Thyroid gland (tissue), 4 donors: Measurements from ENCODE around the gene INPP5A. TPM values are rescaled to one million over a fixed set of nuclear protein-coding genes. Genes with fewer than 3 reads are reported as not detected.

Experiments used
- DNase-seq, 2 donors: peaks; one replicate each; pipeline ENCODE4 v3.0.0-alpha.2; 2019
- H3K27ac ChIP-seq, 3 donors: fragments of 200-600 bp; sonication (generic); 1 replicate in 2 of 3; 2 replicates in 1 of 3; pipeline ENCODE4 v1.5.1; 2016 to 2019; ENCODE audit warnings: mild to moderate bottlenecking in 1 of 3, moderate library complexity in 1 of 3
- H3K27me3 ChIP-seq: fragments of 200-600 bp; sonication (generic); one replicate; pipeline ENCODE4 v1.5.1; 2019
- H3K36me3 ChIP-seq, 2 donors: fragments of 200-600 bp; sonication (generic); one replicate each; pipeline ENCODE4 v1.5.1; 2016 to 2019
- H3K4me1 ChIP-seq, 2 donors: fragments of 200-600 bp; sonication (generic); one replicate each; pipeline ENCODE4 v1.5.1; 2017 to 2019
- H3K4me3 ChIP-seq, 3 donors: fragments of 200-600 bp; sonication (generic); replicated peaks in 1 of 3; 1 replicate in 2 of 3; 2 replicates in 1 of 3; pipeline ENCODE4 v1.5.1; 2016; ENCODE audit warnings: mild to moderate bottlenecking in 1 of 3
- H3K9me3 ChIP-seq: fragments of 200-600 bp; sonication (generic); one replicate; pipeline ENCODE4 v1.5.1; 2017
- POLR2A ChIP-seq, 2 donors: fragments of 450-650 bp; IDR thresholded peaks; one replicate each; pipeline ENCODE4 v1.6.1; 2017; ENCODE audit warnings: antibody characterized with exemption in 2 of 2, mild to moderate bottlenecking in 2 of 2, moderate library complexity in 1 of 2
- WGBS, 2 donors: methylation state at CpG; one replicate each; pipeline ENCODE4 v1.1.5; 2017; 5-methylcytosine and 5-hydroxymethylcytosine counted together
- intact Hi-C: fragments of 100-400 bp; cut with DNase I; formaldehyde crosslinking; loops from one replicate; pipeline ENCODE4 v1.15.1; 2023
- total RNA-seq, 4 donors: library from RNA; depleted of rRNA; stranded (reverse); fragments of >200 nt; gene quantifications; one replicate each; pipeline ENCODE4 v1.2.3, GENCODE V29; 2016
- TF ChIP-seq, protein P1 (sequence below), 6 experiments: fragments of 200-600 bp in 3 of 6; fragments of 450-650 bp in 3 of 6; sonication (generic) in 3 of 6; IDR thresholded peaks; one replicate each; pipeline ENCODE4 v1.5.1; 2016 to 2019; ENCODE audit warnings: antibody characterized with exemption in 6 of 6, mild to moderate bottlenecking in 2 of 6, inconsistent platforms in 1 of 6, moderate library complexity in 1 of 6

The INPP5A gene
- total RNA-seq, 4 donors from 2014 or later, result 30.4 to 75.8 (median 41.1) TPM

DNA sequence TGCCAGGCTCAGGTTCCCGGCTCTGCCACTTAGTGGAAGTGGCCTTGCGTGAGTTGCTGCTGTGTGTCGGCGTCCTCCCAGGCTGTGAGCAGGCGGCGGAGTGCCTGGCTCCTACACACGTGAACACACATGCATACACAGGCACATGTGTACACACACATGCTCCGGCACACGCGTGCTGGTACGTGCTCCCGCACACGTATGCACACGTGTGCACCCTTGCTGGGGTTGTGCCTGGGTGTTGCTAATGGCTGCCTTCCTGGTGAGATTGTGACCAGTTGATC lies 107.6 kb downstream of the INPP5A start:
- Histone ChIP-seq H3K9me3 (no peaks in the 10 kb centered on the region), H3K4me1 (no peaks in the 10 kb centered on the region), H3K36me3 (peaks cover 0 to 4% of the 10 kb centered on the region in 2 donors), H3K27ac (no peak overlapping the region), H3K4me3 (no peak overlapping the region), H3K27me3 (no peaks in the 10 kb centered on the region)
- DNase-seq, result no peak
- no peak for TF ChIP-seq POLR2A (IDR thresholded peaks at IDR 0.05)
- TF ChIP-seq, protein P1, sequence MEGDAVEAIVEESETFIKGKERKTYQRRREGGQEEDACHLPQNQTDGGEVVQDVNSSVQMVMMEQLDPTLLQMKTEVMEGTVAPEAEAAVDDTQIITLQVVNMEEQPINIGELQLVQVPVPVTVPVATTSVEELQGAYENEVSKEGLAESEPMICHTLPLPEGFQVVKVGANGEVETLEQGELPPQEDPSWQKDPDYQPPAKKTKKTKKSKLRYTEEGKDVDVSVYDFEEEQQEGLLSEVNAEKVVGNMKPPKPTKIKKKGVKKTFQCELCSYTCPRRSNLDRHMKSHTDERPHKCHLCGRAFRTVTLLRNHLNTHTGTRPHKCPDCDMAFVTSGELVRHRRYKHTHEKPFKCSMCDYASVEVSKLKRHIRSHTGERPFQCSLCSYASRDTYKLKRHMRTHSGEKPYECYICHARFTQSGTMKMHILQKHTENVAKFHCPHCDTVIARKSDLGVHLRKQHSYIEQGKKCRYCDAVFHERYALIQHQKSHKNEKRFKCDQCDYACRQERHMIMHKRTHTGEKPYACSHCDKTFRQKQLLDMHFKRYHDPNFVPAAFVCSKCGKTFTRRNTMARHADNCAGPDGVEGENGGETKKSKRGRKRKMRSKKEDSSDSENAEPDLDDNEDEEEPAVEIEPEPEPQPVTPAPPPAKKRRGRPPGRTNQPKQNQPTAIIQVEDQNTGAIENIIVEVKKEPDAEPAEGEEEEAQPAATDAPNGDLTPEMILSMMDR (IDR thresholded peaks at IDR 0.05), result no peak
- intact Hi-C loops, result no loop called here
- WGBS, 2 donors, result 92 to 97% methylated on average over 8 to 14 of the region's 14 CpGs

DNA sequence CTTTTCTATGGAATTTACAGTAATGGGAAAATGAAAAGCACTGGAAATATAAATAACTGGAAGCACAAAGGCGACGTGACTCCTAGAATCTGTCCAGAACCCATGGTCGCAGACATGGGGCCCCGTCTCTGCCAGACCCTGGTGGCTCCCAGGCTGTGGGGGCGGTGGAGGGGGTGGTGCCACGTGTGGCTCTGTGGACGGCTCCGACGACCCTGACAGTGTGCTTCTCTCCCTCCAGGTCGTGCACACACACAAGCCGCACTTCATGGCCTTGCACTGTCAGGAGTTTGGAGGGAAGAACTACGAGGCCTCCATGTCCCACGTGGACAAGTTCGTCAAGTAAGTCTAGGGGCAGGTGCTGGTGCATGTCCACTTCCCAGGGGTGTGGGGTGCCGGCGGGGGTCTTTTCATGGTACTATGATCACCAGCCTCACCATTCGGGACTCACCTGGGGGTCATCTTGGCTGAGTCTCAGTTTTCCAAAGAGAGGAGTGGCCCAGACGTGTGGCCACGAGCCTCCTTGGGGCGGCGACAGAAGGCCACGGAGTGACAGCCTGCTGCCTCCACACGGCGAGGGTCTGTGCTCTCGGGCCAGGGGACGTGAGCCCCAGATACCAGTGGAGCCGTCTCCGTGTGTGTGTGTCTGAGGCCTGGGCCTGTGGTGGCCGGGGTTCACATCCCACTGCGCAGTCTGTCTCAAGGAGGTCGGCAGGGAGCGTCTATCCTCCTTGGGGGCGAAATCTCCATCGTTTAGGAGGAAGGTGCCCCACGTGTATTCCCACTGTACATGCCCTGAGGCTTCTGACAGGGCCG lies 108.2 kb downstream of the INPP5A start:
- peaks cover 0 to 4% of the 10 kb centered on the region in 2 donors for H3K36me3 ChIP-seq
- no peaks in the 10 kb centered on the region for H3K9me3 ChIP-seq
- peak in 1 of 2 donors; percentile 0 for DNase-seq
- no peaks in the 10 kb centered on the region for H3K27me3 ChIP-seq
- TF ChIP-seq, protein P1 (IDR thresholded peaks at IDR 0.05), result no peak
- intact Hi-C loops, result no loop called here
- WGBS, 2 donors, result 83 to 88% methylated on average over 19 to 33 of the region's 36 CpGs
- no peak overlapping the region for H3K27ac ChIP-seq
- H3K4me3 ChIP-seq, result no peak overlapping the region
- no peaks in the 10 kb centered on the region for H3K4me1 ChIP-seq

DNA sequence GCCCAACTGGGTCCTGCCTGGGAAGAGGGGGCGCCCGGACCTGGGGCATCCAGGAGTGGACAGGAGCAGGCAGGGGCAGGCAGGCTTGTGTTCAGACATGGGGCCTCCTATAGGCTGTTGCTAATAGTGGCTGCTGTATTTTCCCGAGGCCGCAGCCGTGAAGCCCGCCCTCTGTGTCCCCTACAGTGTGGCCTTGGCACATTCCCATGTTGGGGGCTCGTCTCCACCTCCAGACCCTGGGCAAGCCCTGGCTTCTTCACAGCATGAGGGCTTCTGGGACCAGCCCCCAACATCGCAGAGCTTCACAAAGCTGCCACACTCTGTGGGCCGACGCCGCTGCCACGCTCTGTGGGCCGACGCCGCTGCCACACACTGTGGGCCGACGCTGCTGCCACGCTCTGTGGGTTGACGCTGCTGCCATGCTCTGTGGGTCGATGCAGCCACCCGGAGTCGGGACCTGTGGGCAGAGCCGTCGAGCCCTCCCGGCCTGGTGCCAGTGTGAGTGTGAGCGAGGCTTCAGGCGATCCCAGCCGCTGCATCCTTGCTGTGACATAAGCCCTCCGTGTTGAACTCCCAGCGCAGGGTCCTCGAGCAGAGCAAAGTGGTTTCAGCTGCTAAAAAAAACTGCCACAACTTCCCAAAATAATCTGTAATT lies 109.0 kb downstream of the INPP5A start:
- 95 to 97% methylated on average over 22 to 23 of the region's 31 CpGs for WGBS, 2 donors
- H3K4me3 ChIP-seq, result no peak overlapping the region
- H3K27ac ChIP-seq, result no peak overlapping the region
- H3K36me3 ChIP-seq, result peaks cover 0 to 4% of the 10 kb centered on the region in 2 donors
- no peaks in the 10 kb centered on the region for H3K27me3 ChIP-seq
- no peaks in the 10 kb centered on the region for H3K4me1 ChIP-seq
- DNase-seq, result peak in 1 of 2 donors; percentile 1
- intact Hi-C loops, result no loop called here
- no peaks in the 10 kb centered on the region for H3K9me3 ChIP-seq
- TF ChIP-seq, protein P1 (IDR thresholded peaks at IDR 0.05), result no peak
- TF ChIP-seq POLR2A (IDR thresholded peaks at IDR 0.05), result no peak

DNA sequence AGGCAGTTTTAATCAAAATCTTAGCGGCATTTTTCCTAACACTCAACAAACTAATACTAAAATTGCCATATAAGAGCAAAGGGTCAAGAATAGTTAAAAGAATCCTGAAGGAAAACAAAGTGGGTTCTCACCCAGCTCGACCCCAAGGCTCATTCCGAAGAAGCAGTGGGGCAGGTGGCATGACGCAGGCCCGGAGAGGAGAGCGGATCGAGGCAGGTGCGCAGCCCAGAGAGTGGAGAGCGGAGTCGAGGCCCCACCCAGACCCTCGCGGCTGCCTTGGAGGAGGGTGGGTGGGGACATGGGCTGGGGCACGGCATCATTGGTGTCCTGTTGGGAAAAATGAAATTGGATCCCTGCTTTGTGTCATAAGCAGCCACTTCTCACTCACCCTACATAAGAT lies 109.8 kb downstream of the INPP5A start:
- Histone ChIP-seq H3K27ac (no peak overlapping the region), H3K9me3 (no peaks in the 10 kb centered on the region), H3K36me3 (peaks cover 0 to 4% of the 10 kb centered on the region in 2 donors), H3K4me1 (no peaks in the 10 kb centered on the region), H3K27me3 (no peaks in the 10 kb centered on the region), H3K4me3 (no peak overlapping the region)
- 91 to 92% methylated on average over 13 of the region's 13 CpGs for WGBS, 2 donors
- no peak for TF ChIP-seq POLR2A (IDR thresholded peaks at IDR 0.05)
- TF ChIP-seq, protein P1 (IDR thresholded peaks at IDR 0.05), result no peak
- no peak for DNase-seq
- intact Hi-C loops, result no loop called here
